ENCODE measurements around the gene INHBA.

INHBA gene

GRCh38 chr7:41710838-41711237, 7.9 kb upstream of the INHBA start:
- no peak for DNase-seq

GRCh38 chr7:41709621-41710020, 6.7 kb upstream of the INHBA start:
- no peak for DNase-seq

- no peak for DNase-seq
These were observed 5.9 kb upstream of the INHBA start for GRCh38 chr7:41708581-41709358.

- no peak for DNase-seq
These were observed 3.5 kb upstream of the INHBA start for GRCh38 chr7:41706228-41706930.

GRCh38 chr7:41705109-41705901, 2.4 kb upstream of the INHBA start:
- peak; percentile 51 for DNase-seq

- no peak for DNase-seq
These were observed 1.6 kb downstream of the INHBA start for GRCh38 chr7:41701068-41701941.

GRCh38 chr7:41700044-41700471, 2.8 kb downstream of the INHBA start:
- no peak for DNase-seq

- no peak for DNase-seq
These were observed 3.4 kb downstream of the INHBA start for GRCh38 chr7:41699516-41699915.

GRCh38 chr7:41698726-41699125, 4.2 kb downstream of the INHBA start:
- no peak for DNase-seq

- DNase-seq = no peak
These were observed 4.8 kb downstream of the INHBA start for GRCh38 chr7:41698114-41698513.

GRCh38 chr7:41696323-41696916, 6.5 kb downstream of the INHBA start:
- no peak for DNase-seq

GRCh38 chr7:41695661-41696322, 7.1 kb downstream of the INHBA start:
- no peak for DNase-seq

- DNase-seq = no peak
These were observed 8.4 kb downstream of the INHBA start for GRCh38 chr7:41694495-41694894.

- no peak for DNase-seq
These were observed 9.5 kb downstream of the INHBA start for GRCh38 chr7:41693150-41693997.

GRCh38 chr7:41692251-41692650, 10.6 kb downstream of the INHBA start:
- no peak for DNase-seq

GRCh38 chr7:41691286-41692190, 11.4 kb downstream of the INHBA start:
- DNase-seq = no peak

GRCh38 chr7:41689815-41690214, 13.1 kb downstream of the INHBA start:
- DNase-seq = no peak

- no peak for DNase-seq
These were observed 14.0 kb downstream of the INHBA start for GRCh38 chr7:41688906-41689305.

GRCh38 chr7:41688012-41688625, 14.8 kb downstream of the INHBA start:
- no peak for DNase-seq

Data from DMS79 (cell line).